OCI-LY3 (cell line): ENCODE results near the gene ZNF391.

Source experiments
- H2AFZ ChIP-seq: fragments of 200-600, 300-600 bp; shearing (Covaris generic); 2 replicates; pipeline ENCODE4 v1.6.0; 2014; ENCODE audit warnings: antibody characterized with exemption, low read depth, low read length
- H3K27ac ChIP-seq: fragments of 200-600, 300-600 bp; sonication (generic); 2 replicates; pipeline ENCODE4 v1.5.1; 2014; ENCODE audit warnings: mild to moderate bottlenecking, low read length, moderate library complexity, mixed read lengths
- H3K27me3 ChIP-seq: fragments of 200-600, 300-600 bp; sonication (generic); 2 replicates; pipeline ENCODE4 v1.6.1; 2014; ENCODE audit warnings: low read depth, low read length, mixed read lengths
- H3K36me3 ChIP-seq: fragments of 200-600, 300-600 bp; sonication (generic); replicated peaks from 2 replicates; pipeline ENCODE3; 2014; ENCODE audit warnings: low read depth, low read length, mixed read lengths
- H3K4me1 ChIP-seq: fragments of 300-600, 200-600 bp; sonication (generic); 2 replicates; pipeline ENCODE4 v1.6.1; 2014; ENCODE audit warnings: low read length, mixed read lengths
- H3K4me2 ChIP-seq: fragments of 200-600, 300-600 bp; sonication (generic); 2 replicates; pipeline ENCODE4 v1.6.1; 2014; ENCODE audit warnings: low read length, mixed read lengths
- H3K4me3 ChIP-seq: fragments of 300-600, 200-600 bp; sonication (generic); 2 replicates; pipeline ENCODE4 v1.5.1; 2014; ENCODE audit warnings: antibody characterized with exemption, mild to moderate bottlenecking, low read length, moderate library complexity
- H3K79me2 ChIP-seq: fragments of 300-600, 200-600 bp; shearing (Covaris generic); 2 replicates; pipeline ENCODE4 v1.6.1; 2014; ENCODE audit warnings: mild to moderate bottlenecking, low read length, mixed read lengths
- H3K9ac ChIP-seq: fragments of 300-600, 200-600 bp; shearing (Covaris generic); 2 replicates; pipeline ENCODE4 v1.6.0; 2014; ENCODE audit warnings: mild to moderate bottlenecking, low read length, moderate library complexity
- H3K9me3 ChIP-seq: fragments of 200-600, 300-600 bp; shearing (Covaris generic); 2 replicates; pipeline ENCODE4 v1.6.1; 2014; ENCODE audit warnings: low read length, mixed read lengths; ENCODE audit not compliant: insufficient read depth
- H4K20me1 ChIP-seq: fragments of 200-600, 300-600 bp; sonication (generic); 2 replicates; pipeline ENCODE4 v1.6.1; 2016; ENCODE audit warnings: low read length, mixed read lengths; ENCODE audit not compliant: insufficient read depth
- EZH2phosphoT487 ChIP-seq: fragments of 200-600 bp; shearing (Covaris generic); IDR thresholded peaks from 2 replicates; pipeline ENCODE4 v1.6.1; 2018; ENCODE audit warnings: antibody characterized with exemption, mixed run types, low read depth
- TF ChIP-seq, protein P1 (sequence below): fragments of 200-600, 300-600 bp; sonication (generic); IDR thresholded peaks from 2 replicates; pipeline ENCODE4 v1.5.1; 2014; ENCODE audit warnings: antibody characterized with exemption, low read length, low read depth

The ZNF391 gene

GRCh38 chr6:27426045-27426620 is 37.6 kb downstream of the ZNF391 start:
- Histone ChIP-seq H3K4me3 (no peak overlapping the region), H3K4me2 (no peak overlapping the region), H3K9ac (no peak overlapping the region), H3K36me3 (no peaks in the 10 kb centered on the region), H3K4me1 (no peaks in the 10 kb centered on the region), H3K27me3 (no peaks in the 10 kb centered on the region), H3K9me3 (no peaks in the 10 kb centered on the region), H3K27ac (no peak overlapping the region), H2AFZ (no peak overlapping the region), H3K79me2 (no peaks in the 10 kb centered on the region), H4K20me1 (no peaks in the 10 kb centered on the region)
- no peak for TF ChIP-seq EZH2phosphoT487
- TF ChIP-seq, protein P1, sequence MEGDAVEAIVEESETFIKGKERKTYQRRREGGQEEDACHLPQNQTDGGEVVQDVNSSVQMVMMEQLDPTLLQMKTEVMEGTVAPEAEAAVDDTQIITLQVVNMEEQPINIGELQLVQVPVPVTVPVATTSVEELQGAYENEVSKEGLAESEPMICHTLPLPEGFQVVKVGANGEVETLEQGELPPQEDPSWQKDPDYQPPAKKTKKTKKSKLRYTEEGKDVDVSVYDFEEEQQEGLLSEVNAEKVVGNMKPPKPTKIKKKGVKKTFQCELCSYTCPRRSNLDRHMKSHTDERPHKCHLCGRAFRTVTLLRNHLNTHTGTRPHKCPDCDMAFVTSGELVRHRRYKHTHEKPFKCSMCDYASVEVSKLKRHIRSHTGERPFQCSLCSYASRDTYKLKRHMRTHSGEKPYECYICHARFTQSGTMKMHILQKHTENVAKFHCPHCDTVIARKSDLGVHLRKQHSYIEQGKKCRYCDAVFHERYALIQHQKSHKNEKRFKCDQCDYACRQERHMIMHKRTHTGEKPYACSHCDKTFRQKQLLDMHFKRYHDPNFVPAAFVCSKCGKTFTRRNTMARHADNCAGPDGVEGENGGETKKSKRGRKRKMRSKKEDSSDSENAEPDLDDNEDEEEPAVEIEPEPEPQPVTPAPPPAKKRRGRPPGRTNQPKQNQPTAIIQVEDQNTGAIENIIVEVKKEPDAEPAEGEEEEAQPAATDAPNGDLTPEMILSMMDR = no peak

- TF ChIP-seq EZH2phosphoT487 = no peak
- Histone ChIP-seq H3K4me2 (no peak overlapping the region), H4K20me1 (no peaks in the 10 kb centered on the region), H3K36me3 (no peaks in the 10 kb centered on the region), H3K9me3 (no peaks in the 10 kb centered on the region), H2AFZ (no peak overlapping the region), H3K79me2 (no peaks in the 10 kb centered on the region), H3K4me1 (no peaks in the 10 kb centered on the region), H3K27me3 (no peaks in the 10 kb centered on the region), H3K4me3 (no peak overlapping the region), H3K9ac (no peak overlapping the region), H3K27ac (no peak overlapping the region)
Observed at GRCh38 chr6:27428502-27428901, 39.9 kb downstream of the ZNF391 start.

DNA sequence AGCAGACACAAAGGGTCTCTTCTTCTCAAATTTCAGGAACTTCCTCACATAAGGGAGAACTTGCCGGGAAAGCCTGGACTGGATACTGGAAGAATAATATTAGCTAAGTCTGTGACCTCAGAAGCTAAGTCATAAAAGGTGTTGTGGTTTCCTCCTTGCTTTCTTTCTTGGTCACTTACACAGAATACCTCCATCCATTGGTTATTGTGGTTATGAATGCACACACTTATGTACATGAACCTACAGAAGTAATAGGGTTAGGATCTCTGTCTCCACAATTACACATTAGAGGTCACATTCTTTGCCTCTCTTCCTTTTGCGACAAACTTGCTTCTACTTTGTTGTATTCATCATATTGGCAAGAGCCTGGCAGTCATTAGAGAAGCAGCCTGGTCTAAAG is 40.4 kb downstream of the ZNF391 start:
- Histone ChIP-seq H2AFZ (no peak overlapping the region), H3K36me3 (no peaks in the 10 kb centered on the region), H3K27ac (no peak overlapping the region), H3K9me3 (no peaks in the 10 kb centered on the region), H3K4me3 (no peak overlapping the region), H3K27me3 (no peaks in the 10 kb centered on the region), H3K9ac (no peak overlapping the region), H3K79me2 (no peaks in the 10 kb centered on the region), H3K4me2 (no peak overlapping the region), H3K4me1 (no peaks in the 10 kb centered on the region), H4K20me1 (no peaks in the 10 kb centered on the region)
- TF ChIP-seq, protein P1 = no peak
- no peak for TF ChIP-seq EZH2phosphoT487

DNA sequence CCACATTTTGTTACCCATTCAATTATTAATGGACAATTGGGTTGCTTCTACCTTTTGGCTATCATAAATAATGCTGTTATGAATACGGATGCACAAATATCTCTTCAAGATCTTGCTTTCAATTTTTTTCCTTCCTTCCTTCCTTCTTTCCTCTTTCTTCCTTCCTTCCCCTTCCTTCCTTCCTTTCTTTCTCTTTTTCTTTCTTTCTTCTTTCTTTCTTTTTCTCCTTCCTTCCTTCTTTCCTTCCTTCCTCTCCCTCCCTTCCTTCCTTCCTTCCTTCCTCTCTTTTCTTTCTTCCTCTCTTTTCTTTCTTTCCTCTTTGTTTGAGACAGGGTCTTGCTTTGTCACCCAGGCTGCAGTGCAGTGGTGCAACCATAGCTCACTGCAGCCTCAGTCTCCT is 45.2 kb downstream of the ZNF391 start:
- TF ChIP-seq, protein P1 = no peak
- no peak for TF ChIP-seq EZH2phosphoT487

More for the DNA sequence above, 45.2 kb downstream of the ZNF391 start:
- Histone ChIP-seq H3K4me3 (no peak overlapping the region), H2AFZ (no peak overlapping the region), H3K4me1 (no peaks in the 10 kb centered on the region), H3K27me3 (no peaks in the 10 kb centered on the region), H3K79me2 (no peaks in the 10 kb centered on the region), H3K27ac (no peak overlapping the region), H4K20me1 (no peaks in the 10 kb centered on the region), H3K4me2 (no peak overlapping the region), H3K9me3 (no peaks in the 10 kb centered on the region), H3K36me3 (no peaks in the 10 kb centered on the region), H3K9ac (no peak overlapping the region)
